Measurements from ENCODE around the gene CCNL2.

DNA sequence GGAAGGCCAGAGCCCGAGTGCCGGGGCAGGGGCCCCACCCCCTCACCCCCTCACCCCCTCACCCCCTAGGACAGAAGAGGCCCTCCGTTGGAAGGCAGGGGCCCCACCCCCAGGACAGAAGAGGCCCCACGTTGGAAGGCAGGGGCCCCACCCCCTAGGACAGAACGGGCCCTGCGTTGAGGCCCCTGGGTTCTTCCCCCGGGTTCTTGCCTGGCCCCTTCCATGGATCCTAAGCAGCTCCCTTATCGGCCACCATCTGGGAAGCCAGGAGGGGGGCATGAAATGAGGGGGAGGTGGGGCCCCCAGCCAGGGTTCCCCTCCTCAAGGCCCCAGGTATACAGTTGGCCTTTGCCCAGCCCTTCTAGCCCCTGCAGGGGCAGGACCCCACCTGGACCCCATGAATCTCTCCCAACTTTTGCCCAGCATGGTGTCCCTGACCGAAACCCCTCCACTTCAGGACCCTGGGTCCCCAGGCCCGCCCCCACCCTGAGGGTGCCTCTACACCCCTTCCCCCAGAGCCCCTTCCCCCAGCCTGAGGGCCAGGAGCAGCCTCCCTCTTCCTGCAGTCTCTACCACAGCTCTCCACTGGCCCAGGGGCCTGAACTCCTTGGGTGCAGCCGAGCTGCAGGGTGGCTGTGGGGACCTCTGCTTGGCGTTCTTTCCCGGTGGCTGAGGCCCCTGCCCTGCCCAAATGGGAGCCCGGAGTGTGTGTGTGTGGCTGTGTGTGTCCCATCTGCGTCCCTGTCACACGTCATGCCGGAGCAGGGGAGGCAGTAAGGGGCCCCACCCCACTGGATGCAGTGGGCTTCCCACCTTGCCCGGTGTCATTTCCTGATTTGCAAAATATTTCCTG is 32.1 kb upstream of the CCNL2 start:
- TF ChIP-seq, protein P1, sequence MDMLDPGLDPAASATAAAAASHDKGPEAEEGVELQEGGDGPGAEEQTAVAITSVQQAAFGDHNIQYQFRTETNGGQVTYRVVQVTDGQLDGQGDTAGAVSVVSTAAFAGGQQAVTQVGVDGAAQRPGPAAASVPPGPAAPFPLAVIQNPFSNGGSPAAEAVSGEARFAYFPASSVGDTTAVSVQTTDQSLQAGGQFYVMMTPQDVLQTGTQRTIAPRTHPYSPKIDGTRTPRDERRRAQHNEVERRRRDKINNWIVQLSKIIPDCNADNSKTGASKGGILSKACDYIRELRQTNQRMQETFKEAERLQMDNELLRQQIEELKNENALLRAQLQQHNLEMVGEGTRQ (CRISPR knock-in tag; IDR thresholded peaks at IDR 0.05) = no peak
- no peak for TF ChIP-seq ATF1 (CRISPR knock-in tag; IDR thresholded peaks at IDR 0.05)

All from WTC11 (cell line).